ENCODE results near the gene SLC30A7.
"Not testable (repeated sequence)": the region's sequence is repeated elsewhere in the genome, so short reads cannot be mapped to it uniquely, and the experiment has no call there.

The SLC30A7 gene

DNA sequence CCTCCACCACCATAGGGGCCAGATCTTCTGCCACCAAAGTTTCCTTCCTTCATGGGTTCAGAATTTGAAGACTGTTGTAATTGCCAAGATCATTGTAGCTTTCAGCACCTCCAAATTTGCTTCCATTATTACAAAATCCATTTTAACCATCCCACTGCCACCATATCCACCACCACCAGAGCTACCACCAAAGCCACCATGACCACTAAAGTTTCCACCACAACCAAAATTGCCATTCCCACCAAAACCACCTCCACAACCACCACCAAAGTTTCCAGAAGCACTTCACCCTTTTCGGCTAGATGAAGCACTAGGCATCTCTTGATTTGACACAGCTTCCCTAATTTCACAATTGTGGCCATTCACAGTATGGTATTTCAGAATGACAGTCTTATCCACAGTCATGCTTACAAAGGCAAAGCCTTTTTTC, 45.2 kb downstream of the SLC30A7 start:
- DNase-seq (ENCODE audit: low read depth in 2 of 2) = peak in 1 of 2 donors; percentile 30

GRCh38 chr1:100941580-100942216, 45.8 kb downstream of the SLC30A7 start:
- no peak for DNase-seq (ENCODE audit: low read depth in 2 of 2)

GRCh38 chr1:100942304-100943046, 46.6 kb downstream of the SLC30A7 start:
- no peak for DNase-seq (ENCODE audit: low read depth in 2 of 2)

- DNase-seq (ENCODE audit: low read depth in 2 of 2) = no peak
Measured at GRCh38 chr1:100943533-100943932, 47.6 kb downstream of the SLC30A7 start.

GRCh38 chr1:100946064-100946463, 50.2 kb downstream of the SLC30A7 start:
- not testable (repeated sequence) for DNase-seq (ENCODE audit: low read depth in 2 of 2)

DNA sequence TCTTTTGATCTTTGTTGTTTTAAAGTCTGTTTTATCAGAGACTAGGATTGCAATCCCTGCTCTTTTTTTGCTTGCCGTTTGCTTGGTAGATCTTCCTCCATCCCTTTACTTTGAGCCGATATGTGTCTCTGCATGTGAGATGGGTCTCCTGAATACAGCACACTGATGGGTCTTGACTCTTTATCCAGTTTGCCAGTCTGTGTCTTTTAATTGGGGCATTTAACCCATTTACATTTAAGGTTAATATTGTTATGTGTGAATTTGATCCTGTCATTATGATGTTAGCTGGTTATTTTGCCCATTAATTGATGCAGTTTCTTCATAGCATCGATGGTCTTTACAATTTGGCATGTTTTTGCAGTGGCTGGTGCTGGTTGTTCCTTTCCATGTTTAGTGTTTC, 51.9 kb downstream of the SLC30A7 start:
- not testable (repeated sequence) for DNase-seq (ENCODE audit: low read depth in 2 of 2)

DNA sequence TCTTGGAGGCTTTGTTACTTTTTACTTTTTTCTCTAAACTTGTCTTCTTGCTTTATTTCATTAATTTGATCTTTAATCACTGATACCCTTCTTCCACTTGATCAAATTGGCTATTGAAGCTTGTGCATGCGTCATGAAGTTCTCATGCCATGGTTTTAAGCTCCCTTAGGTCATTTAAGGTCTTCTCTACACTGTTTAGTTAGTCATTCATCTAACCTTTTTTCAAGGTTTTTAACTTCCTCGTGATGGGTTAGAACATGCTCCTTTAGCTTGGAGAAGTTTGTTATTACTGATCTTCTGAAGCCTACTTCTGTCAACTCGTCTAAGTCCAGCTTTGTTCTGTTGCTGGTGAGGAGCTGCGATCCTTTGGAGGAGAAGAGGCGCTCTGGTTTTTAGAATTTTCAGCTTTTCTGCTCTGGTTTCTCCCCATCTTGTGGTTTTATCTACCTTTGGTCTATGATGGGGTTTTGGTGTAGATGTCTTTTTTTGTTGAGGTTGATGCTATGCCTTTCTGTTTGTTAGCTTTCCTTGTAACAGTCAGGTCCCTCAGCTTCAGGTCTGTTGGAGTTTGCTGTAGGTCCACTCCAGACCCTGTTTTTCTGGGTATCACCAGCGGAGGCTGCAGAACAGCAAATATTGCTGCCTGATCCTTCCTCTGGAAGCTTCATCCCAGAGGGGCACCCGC, 53.0 kb downstream of the SLC30A7 start:
- not testable (repeated sequence) for DNase-seq (ENCODE audit: low read depth in 2 of 2)

DNA sequence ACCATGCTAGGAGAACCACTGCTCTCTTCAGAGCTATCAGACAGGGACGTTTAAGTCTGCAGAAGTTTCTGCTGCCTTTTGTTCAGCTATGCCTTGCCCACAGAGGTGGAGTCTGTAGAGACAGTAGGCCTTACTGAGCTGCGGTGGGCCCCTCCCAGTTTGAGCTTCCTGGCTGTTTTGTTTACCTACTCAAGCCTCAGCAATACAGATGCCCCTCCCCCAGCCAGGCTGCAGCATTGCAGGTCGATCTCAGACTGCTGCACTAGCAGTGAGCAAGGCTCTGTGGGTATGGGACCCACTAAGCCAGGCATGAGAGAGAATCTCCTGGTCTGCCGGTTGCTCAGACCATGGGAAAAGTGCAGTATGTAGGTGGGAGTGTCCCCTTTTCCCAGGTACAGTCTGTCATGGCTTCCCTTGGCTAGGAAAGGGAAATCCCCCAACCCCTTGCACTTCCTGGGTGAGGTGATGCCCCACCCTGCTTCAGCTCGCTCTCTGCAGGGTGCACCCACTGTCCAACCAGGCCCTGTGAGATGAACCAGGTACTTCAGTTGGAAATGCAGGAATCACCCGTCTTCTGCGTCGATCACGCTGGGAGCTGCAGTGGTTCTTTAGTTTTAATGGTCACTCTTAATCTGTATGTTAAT, 53.7 kb downstream of the SLC30A7 start:
- DNase-seq (ENCODE audit: low read depth in 2 of 2) = peak in 1 of 2 donors; percentile 22

GRCh38 chr1:100950337-100950736, 54.4 kb downstream of the SLC30A7 start:
- DNase-seq (ENCODE audit: low read depth in 2 of 2) = no peak

DNA sequence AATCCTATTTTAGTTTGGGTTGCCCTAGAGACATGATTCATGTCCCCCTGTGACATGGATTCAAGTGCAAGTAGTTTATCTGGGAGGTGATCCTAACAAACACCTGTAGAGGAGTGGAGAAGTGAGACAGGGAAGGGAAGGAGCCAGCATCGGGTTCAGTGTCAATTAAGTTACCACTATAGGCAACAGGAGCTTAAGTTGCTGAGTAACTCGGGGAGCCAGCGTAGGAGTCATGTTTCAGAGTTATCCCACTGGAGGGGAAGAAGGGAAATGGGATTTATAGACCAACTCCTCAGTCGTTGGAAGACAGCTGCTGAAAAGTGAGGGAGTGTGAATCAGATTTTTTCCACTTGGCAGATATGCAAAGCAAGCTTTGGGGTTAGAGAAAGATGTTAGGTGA, 54.9 kb downstream of the SLC30A7 start:
- DNase-seq (ENCODE audit: low read depth in 2 of 2) = no peak

GRCh38 chr1:100952104-100952745, 56.3 kb downstream of the SLC30A7 start:
- no peak for DNase-seq (ENCODE audit: low read depth in 2 of 2)

DNA sequence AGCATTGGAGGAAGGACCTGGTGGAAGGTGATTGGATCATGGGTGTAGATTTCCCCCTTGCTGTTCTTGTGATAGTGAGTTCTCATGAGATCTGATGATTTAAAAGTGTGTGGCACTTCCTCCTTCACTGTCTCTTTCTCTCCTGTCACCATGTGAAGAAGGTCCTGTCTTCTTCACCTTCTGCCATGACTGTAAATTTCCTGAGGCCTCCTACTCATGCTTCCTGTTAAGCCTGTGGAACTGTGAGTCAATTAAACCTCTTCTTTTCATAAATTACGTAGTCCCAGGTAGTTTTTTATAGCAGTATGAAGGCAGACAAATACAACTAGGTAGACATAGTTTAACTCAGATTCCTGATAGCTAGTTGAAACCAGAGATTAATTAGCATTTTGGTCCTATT, 57.1 kb downstream of the SLC30A7 start:
- DNase-seq (ENCODE audit: low read depth in 2 of 2) = not testable (repeated sequence)

- DNase-seq (ENCODE audit: low read depth in 2 of 2) = no peak
Measured at GRCh38 chr1:100953960-100954730, 58.3 kb downstream of the SLC30A7 start.

DNA sequence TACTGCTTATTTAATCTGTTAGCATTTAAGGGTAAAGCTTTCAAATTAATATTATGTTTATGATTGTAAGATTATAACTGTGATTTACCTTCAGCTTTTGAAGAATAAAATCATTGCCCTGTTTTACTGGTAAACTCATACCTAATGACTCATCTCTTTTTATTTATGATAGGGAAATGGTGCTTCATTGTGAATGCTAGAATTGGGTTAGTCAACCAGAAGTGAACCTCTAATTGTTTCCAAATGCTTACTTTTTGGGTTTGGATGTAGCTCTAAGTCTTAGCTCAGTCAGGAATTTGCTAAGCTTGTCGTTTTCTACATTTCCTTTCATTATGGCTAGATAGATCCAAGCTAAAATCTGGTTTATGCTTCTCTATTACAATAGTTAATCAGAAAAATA, 59.4 kb downstream of the SLC30A7 start:
- no peak for DNase-seq (ENCODE audit: low read depth in 2 of 2)

GRCh38 chr1:100959502-100960060, 63.7 kb downstream of the SLC30A7 start:
- no peak for DNase-seq (ENCODE audit: low read depth in 2 of 2)

- DNase-seq (ENCODE audit: low read depth in 2 of 2) = no peak
Measured at GRCh38 chr1:100960098-100960497, 64.2 kb downstream of the SLC30A7 start.

DNA sequence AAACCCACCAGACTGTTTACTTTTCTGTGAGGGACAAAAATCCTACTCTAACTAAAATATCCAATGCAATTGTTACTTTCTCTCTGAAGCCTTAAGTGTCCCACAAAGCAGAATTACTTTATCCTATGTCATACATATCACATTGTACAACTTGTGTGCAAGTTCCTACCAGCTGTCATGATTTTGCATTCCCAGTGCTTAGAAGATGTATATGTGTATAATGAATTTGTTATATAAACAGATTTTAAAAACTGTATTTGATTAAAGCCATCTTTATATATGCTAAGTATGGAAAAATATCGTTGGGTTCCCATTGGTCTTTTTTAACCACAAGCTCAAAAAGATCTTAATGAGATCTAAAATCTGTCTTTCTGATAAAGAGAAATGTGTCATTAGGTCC, 72.7 kb downstream of the SLC30A7 start:
- DNase-seq (ENCODE audit: low read depth in 2 of 2) = no peak

- no peak for DNase-seq (ENCODE audit: low read depth in 2 of 2)
Measured at GRCh38 chr1:100969327-100969726, 73.4 kb downstream of the SLC30A7 start.

DNA sequence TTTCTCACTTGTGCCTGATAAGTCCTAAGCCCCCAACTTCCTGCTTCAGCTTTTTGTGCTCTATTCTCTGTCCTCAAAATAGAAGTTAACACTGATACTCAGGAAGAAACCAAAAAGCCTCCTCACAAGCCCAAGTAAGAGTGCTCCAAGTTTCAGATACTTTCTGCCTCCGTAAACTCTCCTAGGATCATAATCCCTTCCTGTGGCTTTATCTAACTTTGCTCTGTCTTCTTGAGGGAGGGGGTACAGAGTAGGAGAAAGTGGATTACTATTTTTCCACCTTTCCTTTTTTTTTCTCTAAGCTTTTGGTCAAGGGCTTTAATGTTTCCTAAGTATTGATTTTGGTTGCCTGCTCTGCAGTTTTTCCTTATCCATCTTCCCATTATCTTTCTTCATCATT, 75.1 kb downstream of the SLC30A7 start:
- DNase-seq (ENCODE audit: low read depth in 2 of 2) = no peak

DNA sequence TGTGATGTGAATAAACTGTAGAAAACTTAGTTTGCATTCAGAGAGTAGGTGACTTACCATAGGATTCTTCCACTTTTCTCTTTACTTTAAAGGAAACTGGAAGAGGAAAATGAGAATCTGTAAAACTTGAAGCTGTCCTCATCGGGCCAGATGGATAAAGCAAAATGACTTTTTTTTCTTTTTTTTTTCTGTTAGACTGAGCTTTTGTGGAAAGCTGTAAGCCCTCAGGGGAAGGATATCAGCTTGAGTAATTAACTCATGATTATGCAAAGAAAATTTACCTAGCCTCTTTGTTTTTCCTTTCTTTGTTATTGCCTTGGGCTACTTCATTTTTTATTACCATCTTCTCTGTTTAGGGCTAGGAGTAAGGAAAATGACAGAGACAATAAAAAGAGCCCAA, 76.3 kb downstream of the SLC30A7 start:
- no peak for DNase-seq (ENCODE audit: low read depth in 2 of 2)

- DNase-seq (ENCODE audit: low read depth in 2 of 2) = no peak
Measured at GRCh38 chr1:100976936-100977335, 81.0 kb downstream of the SLC30A7 start.

All from stimulated activated CD4-positive, alpha-beta T cell treated with anti-CD3 and anti-CD28 coated beads, Interleukin-15, amount 100 ng/mL, for 48 hours (primary cell).